Hippocampal formation (tissue), 2 donors: ENCODE data around the gene ZNF426.
A peak's percentile ranks its signal among the peaks of the same experiment; 100 is the strongest.
"Not testable (repeated sequence)": the region's sequence is repeated elsewhere in the genome, so short reads cannot be mapped to it uniquely, and the experiment has no call there.

Experiments used
- DNase-seq, 2 donors: peaks; one replicate each; lab custom pipeline; 2025; lab: John Stamatoyannopoulos, UW

Gene ZNF426

GRCh38 chr19:9538183-9539058, at the start of gene ZNF426:
Gene ZNF426, minus strand, starts transcription at chr19:9538645. Its CDS starts 2,413 bp downstream, at chr19:9536232.
- peak; percentile 74 to 77 for DNase-seq

DNA sequence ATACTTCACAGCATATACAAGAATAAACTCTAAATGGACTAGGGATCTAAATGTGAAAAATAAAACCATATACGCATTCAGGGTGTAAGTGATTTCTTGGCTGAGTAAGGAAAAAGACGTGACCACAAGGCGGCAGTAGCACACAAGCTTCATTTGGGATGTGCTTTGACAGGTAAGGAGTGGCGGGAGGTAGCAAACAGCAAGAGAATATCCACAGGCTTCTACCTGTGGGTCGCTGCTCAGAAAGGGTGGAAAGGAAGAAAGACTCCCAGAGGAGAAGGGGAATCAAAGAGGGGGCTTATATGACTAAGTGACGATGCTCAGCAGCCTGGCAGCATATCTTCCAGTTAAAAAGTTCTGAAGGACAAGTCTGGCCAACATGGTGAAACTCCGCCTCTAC, 48.3 kb upstream of the ZNF426 start:
- DNase-seq, result peak; percentile 30 to 38

- DNase-seq, result peak; percentile 61 to 79
Measured at GRCh38 chr19:9584073-9584833, 45.8 kb upstream of the ZNF426 start, which contains the start of gene ZNF121. Gene ZNF121, minus strand, starts transcription at chr19:9584504. Its CDS starts 16,407 bp downstream, at chr19:9568097.

DNA sequence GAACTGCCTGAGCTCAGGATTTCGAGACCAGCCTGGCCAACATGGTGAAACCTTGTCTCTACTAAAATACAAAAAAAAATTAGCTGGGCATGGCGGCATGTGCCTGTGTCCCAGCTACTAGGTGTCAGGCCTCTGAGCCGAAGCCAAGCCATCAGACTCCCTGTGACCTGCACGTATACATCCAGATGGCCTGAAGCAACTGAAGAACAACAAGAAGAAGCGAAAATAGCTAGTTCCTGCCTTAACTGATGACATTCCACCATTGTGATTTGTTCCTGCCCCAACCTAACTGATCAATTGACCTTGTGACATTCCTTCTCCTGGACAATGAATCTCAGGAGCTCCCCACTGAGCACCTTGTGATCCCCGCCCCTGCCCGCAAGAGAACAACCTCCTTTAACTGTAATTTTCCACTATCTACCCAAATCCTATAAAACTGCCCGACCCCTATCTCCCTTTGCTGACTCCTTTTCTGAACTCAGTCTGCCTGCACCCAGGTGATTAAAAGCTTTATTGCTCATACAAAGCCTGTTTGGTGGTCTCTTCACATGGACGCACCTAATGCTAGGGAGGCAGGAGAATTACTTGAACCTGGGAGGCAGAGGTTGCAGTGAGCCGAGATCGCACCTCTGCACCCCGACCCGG, 43.8 kb upstream of the ZNF426 start:
- not testable (repeated sequence) for DNase-seq

DNA sequence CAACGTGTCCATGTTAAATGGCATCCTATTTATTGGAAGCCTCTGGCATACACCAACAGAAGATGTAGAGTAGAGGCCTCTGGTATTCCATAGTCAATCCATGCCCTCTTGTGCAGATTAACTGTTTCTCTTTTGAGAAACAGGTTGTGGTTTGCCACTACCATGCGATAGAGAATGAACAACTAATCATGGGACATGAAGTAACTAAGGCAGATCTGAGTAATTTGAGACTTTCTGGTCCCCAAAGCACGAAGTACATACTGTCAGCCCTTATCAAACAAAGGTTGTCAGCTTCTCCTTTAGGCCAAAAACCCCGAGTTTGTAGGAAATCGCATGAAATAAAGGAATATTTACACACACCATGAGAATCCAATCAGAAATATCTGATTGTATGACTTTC, 42.3 kb upstream of the ZNF426 start:
- no peak for DNase-seq

DNA sequence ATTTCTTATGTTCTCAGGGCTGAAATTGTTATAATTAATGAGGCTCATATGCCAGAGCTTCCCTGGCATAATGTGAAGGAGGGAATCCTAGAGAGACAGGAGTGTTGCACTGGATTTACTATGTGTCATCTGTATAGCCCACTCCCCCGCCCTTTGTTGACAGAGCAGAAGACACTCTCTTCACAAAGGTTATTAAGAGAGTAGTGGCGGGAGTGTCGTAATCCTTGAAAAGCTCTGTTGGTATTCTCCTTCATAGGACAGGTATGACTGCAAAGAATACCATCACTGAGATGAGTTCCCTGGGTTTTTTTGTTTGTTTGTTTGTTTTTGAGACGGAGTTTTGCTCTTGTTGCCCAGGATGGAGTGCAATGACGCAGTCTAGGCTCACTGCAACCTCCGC, 31.8 kb upstream of the ZNF426 start:
- DNase-seq, result no peak

GRCh38 chr19:9566729-9567128, 28.3 kb upstream of the ZNF426 start:
- no peak for DNase-seq

DNA sequence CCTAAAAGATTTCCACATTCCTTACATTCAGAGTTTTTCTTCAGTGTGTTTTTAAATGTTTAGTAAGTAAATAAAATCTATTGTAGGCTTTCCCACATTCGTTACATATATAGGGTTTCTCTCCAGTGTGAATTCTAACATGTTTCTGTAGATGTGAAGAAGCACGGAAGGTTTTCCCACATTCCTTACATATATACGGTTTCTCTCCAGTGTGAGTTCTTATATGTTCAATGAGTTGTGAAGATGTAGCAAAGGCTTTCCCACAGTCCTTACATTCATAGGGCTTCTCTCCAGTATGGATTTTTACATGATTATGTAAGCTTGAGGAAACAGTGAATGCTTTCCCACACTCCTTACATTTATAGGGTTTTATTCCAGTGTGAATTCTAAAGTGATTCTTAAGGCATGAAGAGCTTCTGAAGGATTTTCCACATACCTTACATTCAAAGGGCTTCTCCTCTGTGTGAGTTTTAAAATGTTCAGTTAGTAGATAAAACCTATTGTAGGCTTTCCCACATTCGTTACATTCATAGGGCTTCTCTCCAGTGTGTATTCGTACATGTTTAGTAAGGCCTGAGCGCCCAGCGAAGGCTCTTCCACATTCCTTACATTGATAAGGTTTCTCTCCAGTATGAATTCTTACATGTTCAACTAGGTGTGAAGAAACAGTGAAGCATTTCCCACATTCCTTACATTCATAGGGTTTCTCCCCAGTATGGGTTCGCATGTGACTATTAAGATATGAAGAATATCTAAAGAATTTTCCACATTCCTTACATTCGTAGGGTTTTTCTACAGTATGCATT, 27.7 kb upstream of the ZNF426 start:
- no peak for DNase-seq

GRCh38 chr19:9552536-9553274, 14.3 kb upstream of the ZNF426 start:
- DNase-seq, result no peak

- no peak for DNase-seq
Measured at GRCh38 chr19:9547870-9548269, 9.4 kb upstream of the ZNF426 start.

- DNase-seq, result not testable (repeated sequence)
Measured at GRCh38 chr19:9541281-9541680, 2.8 kb upstream of the ZNF426 start.

DNA sequence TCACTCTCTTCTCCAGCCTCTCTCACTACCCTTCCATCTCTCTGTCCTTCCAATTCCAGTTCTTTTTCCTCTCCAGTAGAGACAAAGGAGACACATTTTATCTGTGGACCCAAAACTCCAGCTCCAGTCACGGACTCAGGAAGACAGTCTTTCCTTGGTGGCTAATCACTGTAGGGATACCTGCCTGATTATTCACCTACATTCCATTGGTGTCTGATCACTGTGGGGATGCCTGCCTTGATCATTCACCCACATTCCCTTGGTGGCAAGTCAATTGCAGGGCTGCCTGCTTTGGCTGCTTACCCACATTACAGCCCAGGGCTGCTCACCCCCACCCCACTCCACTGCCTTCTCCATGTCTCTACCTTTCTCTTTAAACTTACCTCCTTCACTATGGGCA, 1.5 kb upstream of the ZNF426 start:
- DNase-seq, result not testable (repeated sequence)

GRCh38 chr19:9539201-9539600, 756 bp upstream of the ZNF426 start:
- DNase-seq, result peak in 1 of 2 donors; percentile 0

- DNase-seq, result no peak
Measured at GRCh38 chr19:9535934-9536333, 2.5 kb downstream of the ZNF426 start.

DNA sequence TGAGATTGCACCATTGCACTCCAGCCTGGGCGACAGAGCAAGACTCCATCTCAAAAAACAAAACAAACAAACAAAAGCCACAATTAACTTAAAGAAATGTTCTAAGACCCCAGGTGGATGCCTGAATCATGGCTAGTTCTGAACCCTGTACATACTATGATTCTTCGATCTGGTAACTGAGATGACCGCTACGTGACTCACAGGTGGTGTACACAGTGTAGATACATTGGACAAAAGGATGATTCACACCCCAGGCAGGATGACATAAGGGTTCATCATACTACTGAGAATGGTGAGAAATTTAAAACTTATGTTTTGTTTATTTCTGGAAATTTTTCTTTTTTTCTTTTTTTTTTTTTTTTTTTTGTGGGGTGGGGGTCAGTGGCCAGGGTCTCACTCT, 6.5 kb downstream of the ZNF426 start:
- no peak for DNase-seq

GRCh38 chr19:9528757-9529336, 9.6 kb downstream of the ZNF426 start:
- no peak for DNase-seq

DNA sequence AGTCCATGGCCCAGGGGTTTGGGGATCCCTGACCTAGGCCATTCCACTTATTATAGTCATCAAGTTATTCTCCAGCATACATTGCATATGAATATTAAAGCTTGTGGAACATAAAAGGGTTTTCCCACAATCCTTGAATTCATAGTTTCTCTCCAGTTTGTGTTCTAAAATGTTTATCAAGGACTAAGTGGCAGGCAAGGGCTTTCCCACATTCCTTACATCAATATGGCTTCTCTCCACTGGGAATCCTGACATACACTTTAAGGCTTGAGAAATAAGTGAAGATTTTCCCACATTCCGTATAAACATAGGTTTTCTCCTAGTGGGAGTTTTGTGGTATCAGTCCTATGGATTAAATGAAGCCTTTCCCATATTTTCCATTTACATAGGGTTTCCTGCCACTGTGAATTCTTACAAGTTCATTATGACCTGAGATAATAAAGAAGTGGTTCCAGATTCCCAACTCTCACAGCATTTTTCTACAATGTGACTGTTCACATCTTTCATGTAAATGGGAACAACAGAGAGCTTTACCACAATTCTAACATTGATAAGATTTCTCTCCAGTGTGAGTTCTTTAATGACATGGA, 14.5 kb downstream of the ZNF426 start:
- DNase-seq, result no peak

DNA sequence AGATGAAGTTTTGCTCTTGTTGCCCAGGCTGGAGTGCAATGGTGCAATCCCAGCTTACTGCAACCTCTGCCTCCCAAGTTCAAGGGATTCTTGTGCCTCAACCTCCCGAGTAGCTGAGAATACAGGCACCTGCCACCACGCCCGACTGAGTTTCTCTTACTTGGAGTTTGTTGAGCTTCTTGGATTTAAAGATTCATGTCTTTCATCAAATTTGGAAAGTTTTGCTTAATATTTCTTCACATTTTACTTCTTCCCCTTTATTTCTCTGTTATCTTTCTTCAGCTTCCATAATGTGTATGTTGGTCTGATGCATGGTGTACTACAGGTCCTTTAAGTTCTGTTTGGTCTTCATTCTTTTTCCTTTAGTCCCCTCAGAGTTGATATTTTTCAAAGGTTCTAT, 31.2 kb downstream of the ZNF426 start:
- DNase-seq, result no peak

GRCh38 chr19:9500796-9501195, 37.6 kb downstream of the ZNF426 start:
- no peak for DNase-seq
